OCI-LY1 (cell line): ENCODE measurements around the gene CHMP2B.

Experiments used
- EZH2 ChIP-seq: fragments of 200-600 bp; sonication (generic), shearing (Covaris generic); IDR thresholded peaks from 2 replicates; pipeline ENCODE4 v1.8.0; 2017; ENCODE audit warnings: borderline replicate concordance, mixed run types, mild to moderate bottlenecking, antibody characterized with exemption, low read length, moderate library complexity, mixed read lengths
- TF ChIP-seq, protein P1 (sequence below): fragments of 200-600 bp; sonication (generic), shearing (Covaris generic); IDR thresholded peaks from 2 replicates; pipeline ENCODE4 v1.5.1; 2017; ENCODE audit warnings: mild to moderate bottlenecking, antibody characterized with exemption, low read length, moderate library complexity, mixed read lengths

DNA sequence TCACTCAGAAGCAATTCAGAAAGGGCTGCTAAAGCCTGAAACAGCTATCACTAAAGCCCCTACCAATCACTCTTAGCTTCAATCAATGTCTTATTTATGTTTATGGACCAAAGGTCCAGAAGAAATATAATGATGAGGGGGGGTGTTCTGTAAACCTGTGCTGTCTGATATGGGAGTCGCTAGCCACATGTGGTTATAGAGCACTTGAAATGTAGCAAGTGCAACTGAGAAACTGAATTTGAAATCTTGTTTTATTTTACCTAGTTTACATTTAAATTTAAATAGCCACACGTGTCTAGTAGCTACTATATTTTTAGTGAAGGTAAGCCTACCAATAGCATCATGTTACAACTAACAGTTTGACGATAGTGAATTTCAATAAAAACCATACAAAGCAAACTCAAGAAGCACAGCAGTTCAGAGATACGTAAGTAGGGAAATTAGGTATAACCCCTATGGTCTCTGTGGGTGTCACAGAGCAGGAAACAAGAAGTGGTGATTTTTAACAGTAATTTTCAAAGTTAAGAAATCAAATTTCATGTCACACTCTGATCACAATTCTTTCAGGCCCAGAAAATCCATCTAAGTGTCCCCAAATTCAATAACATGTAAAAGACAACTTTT, 45.7 kb downstream of the CHMP2B start:
- TF ChIP-seq, protein P1, sequence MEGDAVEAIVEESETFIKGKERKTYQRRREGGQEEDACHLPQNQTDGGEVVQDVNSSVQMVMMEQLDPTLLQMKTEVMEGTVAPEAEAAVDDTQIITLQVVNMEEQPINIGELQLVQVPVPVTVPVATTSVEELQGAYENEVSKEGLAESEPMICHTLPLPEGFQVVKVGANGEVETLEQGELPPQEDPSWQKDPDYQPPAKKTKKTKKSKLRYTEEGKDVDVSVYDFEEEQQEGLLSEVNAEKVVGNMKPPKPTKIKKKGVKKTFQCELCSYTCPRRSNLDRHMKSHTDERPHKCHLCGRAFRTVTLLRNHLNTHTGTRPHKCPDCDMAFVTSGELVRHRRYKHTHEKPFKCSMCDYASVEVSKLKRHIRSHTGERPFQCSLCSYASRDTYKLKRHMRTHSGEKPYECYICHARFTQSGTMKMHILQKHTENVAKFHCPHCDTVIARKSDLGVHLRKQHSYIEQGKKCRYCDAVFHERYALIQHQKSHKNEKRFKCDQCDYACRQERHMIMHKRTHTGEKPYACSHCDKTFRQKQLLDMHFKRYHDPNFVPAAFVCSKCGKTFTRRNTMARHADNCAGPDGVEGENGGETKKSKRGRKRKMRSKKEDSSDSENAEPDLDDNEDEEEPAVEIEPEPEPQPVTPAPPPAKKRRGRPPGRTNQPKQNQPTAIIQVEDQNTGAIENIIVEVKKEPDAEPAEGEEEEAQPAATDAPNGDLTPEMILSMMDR: no peak
- no peak for TF ChIP-seq EZH2
